GM19193 (cell line): Measurements from ENCODE around the gene ZIC2.

ENCODE experiments used
- POLR2A ChIP-seq: IDR thresholded peaks from 4 replicates; pipeline ENCODE4 v1.6.1; 2011; ENCODE audit not compliant: insufficient read depth, insufficient read length; ENCODE audit errors: extremely low read depth

The ZIC2 gene

GRCh38 chr13:99981735-99982035 lies at the start of gene ZIC2:
Gene ZIC2 (plus strand): TSS chr13:99981784. CDS start chr13:99982065, 281 bp downstream.
- no peak for TF ChIP-seq POLR2A

GRCh38 chr13:99932912-99933311 lies 48.7 kb upstream of the ZIC2 start:
- TF ChIP-seq POLR2A: no peak

GRCh38 chr13:99935772-99936171 lies 45.8 kb upstream of the ZIC2 start:
- no peak for TF ChIP-seq POLR2A

- no peak for TF ChIP-seq POLR2A
Observed at GRCh38 chr13:99938635-99939034, 42.9 kb upstream of the ZIC2 start.

- TF ChIP-seq POLR2A: no peak
Observed at GRCh38 chr13:99941086-99941485, 40.5 kb upstream of the ZIC2 start.

- no peak for TF ChIP-seq POLR2A
Observed at GRCh38 chr13:99941911-99942310, 39.7 kb upstream of the ZIC2 start.

GRCh38 chr13:99944102-99944501 lies 37.5 kb upstream of the ZIC2 start:
- TF ChIP-seq POLR2A: no peak

- no peak for TF ChIP-seq POLR2A
Observed at GRCh38 chr13:99944606-99945005, 37.0 kb upstream of the ZIC2 start.

GRCh38 chr13:99947666-99948065 lies 33.9 kb upstream of the ZIC2 start:
- TF ChIP-seq POLR2A: no peak

- TF ChIP-seq POLR2A: no peak
Observed at GRCh38 chr13:99948411-99948810, 33.2 kb upstream of the ZIC2 start.

- no peak for TF ChIP-seq POLR2A
Observed at GRCh38 chr13:99948907-99949678, 32.5 kb upstream of the ZIC2 start.

GRCh38 chr13:99949679-99950413 lies 31.7 kb upstream of the ZIC2 start:
- no peak for TF ChIP-seq POLR2A

- TF ChIP-seq POLR2A: no peak
Observed at GRCh38 chr13:99953138-99953755, 28.3 kb upstream of the ZIC2 start.

GRCh38 chr13:99955107-99955746 lies 26.4 kb upstream of the ZIC2 start:
- TF ChIP-seq POLR2A: no peak

GRCh38 chr13:99955747-99956472 lies 25.7 kb upstream of the ZIC2 start:
- TF ChIP-seq POLR2A: no peak

- no peak for TF ChIP-seq POLR2A
Observed at GRCh38 chr13:99956473-99957349, 24.9 kb upstream of the ZIC2 start.
